Activated B cell treated with CpG ODN at 0.5 μM for 24 hours (primary cell): ENCODE data around the gene PRR18. TPM values are rescaled to one million over a fixed set of nuclear protein-coding genes. Genes with fewer than 3 reads are reported as not detected.
A peak's percentile ranks its signal among the peaks of the same experiment; 100 is the strongest.

Experiments
- ATAC-seq: fragments of 200-7000 bp; cut with Tn5 transposase; one replicate; pipeline ENCODE4 v1.10.0; 2021; ENCODE audit warnings: low read depth, mild to moderate bottlenecking, moderate library complexity
- CTCF ChIA-PET: fragments of 350-600 bp; sonication (Branson Sonifier 250); formaldehyde crosslinking; loops from one replicate; lab custom pipeline; 2021; ENCODE audit warnings: antibody characterized with exemption; lab: Charles Lee
- POLR2A ChIA-PET: fragments of 350-600 bp; sonication (Branson Sonifier 250); formaldehyde crosslinking; loops from one replicate; lab custom pipeline; 2021; ENCODE audit warnings: antibody characterized with exemption; lab: Charles Lee
- DNase-seq: peaks from one replicate; pipeline ENCODE4 v3.0.0; 2022
- H3K27ac Mint-ChIP-seq: one replicate; pipeline ENCODE4 v1.8.0; 2020; ENCODE audit warnings: mixed read lengths
- H3K27me3 Mint-ChIP-seq: one replicate; pipeline ENCODE4 v1.8.0; 2021; ENCODE audit warnings: mixed read lengths
- H3K36me3 Mint-ChIP-seq: one replicate; pipeline ENCODE4 v1.8.0; 2021; ENCODE audit warnings: low read depth, mixed read lengths
- H3K4me1 Mint-ChIP-seq: one replicate; pipeline ENCODE4 v1.8.0; 2021; ENCODE audit warnings: mixed read lengths
- H3K4me3 Mint-ChIP-seq: one replicate; pipeline ENCODE4 v1.8.0; 2020; ENCODE audit warnings: mild to moderate bottlenecking, mixed read lengths
- H3K9me3 Mint-ChIP-seq: one replicate; pipeline ENCODE4 v1.8.0; 2020; ENCODE audit warnings: mixed read lengths
- intact Hi-C: fragments of 100-400 bp; cut with micrococcal nuclease; formaldehyde crosslinking; loops from one replicate; pipeline ENCODE4 v1.15.1; 2024
- total RNA-seq: library from RNA; stranded (reverse); gene quantifications from 2 replicates; pipeline ENCODE4 v1.2.3, GENCODE V29; 2022
- TF ChIP-seq, protein P1 (sequence below): fragments of 200-600 bp; IDR thresholded peaks from one replicate; pipeline ENCODE4 v1.8.0; 2022; ENCODE audit warnings: antibody characterized with exemption, mild to moderate bottlenecking

The PRR18 gene
- total RNA-seq, 1 donor from 2014 or later, result not detected

DNA sequence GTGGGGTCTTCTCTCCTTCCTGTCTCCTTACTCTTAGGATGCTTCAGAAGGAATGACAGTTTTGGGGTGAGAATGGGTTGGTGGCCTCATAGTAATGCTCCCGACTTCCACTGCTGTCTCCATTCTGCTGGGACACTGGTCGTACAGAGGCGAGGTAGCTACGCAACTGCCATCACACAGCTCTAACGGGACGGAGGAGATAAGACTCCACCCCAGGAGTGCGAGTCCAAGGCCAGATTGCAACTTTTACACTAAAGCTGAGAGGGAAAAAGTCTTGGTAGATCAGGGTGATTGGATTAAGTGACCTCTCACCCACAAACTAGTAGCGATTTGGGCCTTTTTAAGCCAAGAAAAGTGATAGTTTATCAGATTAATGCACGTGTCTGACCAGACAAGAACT is 1.8 kb upstream of the PRR18 start:
- Mint-ChIP-seq H3K27me3 (peaks cover 23% of the 10 kb centered on the region), H3K4me1 (peaks cover 8% of the 10 kb centered on the region), H3K9me3 (no peaks in the 10 kb centered on the region), H3K27ac (no peak overlapping the region), H3K36me3 (no peaks in the 10 kb centered on the region), H3K4me3 (no peak overlapping the region)
- DNase-seq (no peak), ATAC-seq (no peak)
- intact Hi-C loops, result no loop called here
- POLR2A ChIA-PET, result interaction anchor here (2.4 kb wide), 1 partner anchor 33 kb away, joined by 8 read pairs; the partner anchor contains the start of gene SFT2D1
- TF ChIP-seq, protein P1, sequence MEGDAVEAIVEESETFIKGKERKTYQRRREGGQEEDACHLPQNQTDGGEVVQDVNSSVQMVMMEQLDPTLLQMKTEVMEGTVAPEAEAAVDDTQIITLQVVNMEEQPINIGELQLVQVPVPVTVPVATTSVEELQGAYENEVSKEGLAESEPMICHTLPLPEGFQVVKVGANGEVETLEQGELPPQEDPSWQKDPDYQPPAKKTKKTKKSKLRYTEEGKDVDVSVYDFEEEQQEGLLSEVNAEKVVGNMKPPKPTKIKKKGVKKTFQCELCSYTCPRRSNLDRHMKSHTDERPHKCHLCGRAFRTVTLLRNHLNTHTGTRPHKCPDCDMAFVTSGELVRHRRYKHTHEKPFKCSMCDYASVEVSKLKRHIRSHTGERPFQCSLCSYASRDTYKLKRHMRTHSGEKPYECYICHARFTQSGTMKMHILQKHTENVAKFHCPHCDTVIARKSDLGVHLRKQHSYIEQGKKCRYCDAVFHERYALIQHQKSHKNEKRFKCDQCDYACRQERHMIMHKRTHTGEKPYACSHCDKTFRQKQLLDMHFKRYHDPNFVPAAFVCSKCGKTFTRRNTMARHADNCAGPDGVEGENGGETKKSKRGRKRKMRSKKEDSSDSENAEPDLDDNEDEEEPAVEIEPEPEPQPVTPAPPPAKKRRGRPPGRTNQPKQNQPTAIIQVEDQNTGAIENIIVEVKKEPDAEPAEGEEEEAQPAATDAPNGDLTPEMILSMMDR, result no peak
- CTCF ChIA-PET, result interaction anchor here (1.8 to 6.7 kb wide), 3 partner anchors 33 to 91 kb away, joined by 8 to 131 read pairs (median 11); no protein-coding TSS in a partner anchor

DNA sequence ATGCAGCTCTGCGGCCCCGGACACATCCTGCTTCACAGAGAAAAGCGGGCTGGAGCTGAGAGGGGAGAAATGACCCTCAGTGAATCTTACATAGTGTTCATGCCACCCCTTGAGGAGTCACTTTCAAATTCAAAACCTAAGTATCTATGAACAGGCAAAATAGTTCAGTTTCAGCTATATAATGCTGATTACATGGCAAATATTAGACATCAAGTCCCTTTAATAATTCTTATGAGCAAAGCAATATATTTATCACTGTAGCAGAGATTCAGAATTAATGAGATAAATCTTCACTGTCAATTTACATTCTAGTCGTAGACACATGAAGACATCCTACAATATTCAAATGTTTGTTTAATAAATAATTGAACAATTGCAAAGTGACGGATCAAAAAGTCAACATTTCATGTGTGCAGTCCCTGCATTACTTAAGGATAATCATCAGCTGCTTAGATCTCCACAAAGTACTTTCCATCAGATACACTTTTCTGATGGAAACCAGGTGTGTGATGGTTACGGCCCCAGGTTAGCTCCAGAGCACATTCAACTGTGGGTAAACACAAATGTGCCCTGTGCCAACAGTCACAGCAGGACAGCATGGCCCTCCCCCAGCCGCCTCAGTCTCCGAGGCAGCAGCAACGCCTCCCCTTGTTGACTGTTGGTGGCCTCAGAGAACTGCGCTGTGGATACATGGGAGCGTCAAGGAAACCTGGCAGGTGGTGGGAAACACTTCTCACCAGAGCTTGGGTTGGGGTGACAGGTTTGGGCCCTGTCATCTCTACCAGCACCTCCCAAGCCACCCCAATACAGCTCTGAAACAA is 787 bp upstream of the PRR18 start:
- no peak overlapping the region for H3K27ac Mint-ChIP-seq
- ChIA-PET POLR2A (interaction anchor here (1.1 to 2.4 kb wide), 2 partner anchors 34 to 56 kb away, joined by 3 to 8 read pairs; partner anchors contain the start of gene SFT2D1), CTCF (interaction anchor here (6.7 kb wide), 1 partner anchor 92 kb away, joined by 131 read pairs; no protein-coding TSS in a partner anchor)
- DNase-seq (no peak), ATAC-seq (no peak)
- peaks cover 23% of the 10 kb centered on the region for H3K27me3 Mint-ChIP-seq
- H3K36me3 Mint-ChIP-seq, result no peaks in the 10 kb centered on the region
- intact Hi-C loops, result loop anchor here (1.0 kb wide), 1 partner anchor 74 kb away; no protein-coding TSS in a partner anchor
- peak overlapping the region; percentile 78 for H3K4me3 Mint-ChIP-seq
- H3K9me3 Mint-ChIP-seq, result no peaks in the 10 kb centered on the region
- TF ChIP-seq, protein P1, result no peak
- H3K4me1 Mint-ChIP-seq, result peaks cover 8% of the 10 kb centered on the region

DNA sequence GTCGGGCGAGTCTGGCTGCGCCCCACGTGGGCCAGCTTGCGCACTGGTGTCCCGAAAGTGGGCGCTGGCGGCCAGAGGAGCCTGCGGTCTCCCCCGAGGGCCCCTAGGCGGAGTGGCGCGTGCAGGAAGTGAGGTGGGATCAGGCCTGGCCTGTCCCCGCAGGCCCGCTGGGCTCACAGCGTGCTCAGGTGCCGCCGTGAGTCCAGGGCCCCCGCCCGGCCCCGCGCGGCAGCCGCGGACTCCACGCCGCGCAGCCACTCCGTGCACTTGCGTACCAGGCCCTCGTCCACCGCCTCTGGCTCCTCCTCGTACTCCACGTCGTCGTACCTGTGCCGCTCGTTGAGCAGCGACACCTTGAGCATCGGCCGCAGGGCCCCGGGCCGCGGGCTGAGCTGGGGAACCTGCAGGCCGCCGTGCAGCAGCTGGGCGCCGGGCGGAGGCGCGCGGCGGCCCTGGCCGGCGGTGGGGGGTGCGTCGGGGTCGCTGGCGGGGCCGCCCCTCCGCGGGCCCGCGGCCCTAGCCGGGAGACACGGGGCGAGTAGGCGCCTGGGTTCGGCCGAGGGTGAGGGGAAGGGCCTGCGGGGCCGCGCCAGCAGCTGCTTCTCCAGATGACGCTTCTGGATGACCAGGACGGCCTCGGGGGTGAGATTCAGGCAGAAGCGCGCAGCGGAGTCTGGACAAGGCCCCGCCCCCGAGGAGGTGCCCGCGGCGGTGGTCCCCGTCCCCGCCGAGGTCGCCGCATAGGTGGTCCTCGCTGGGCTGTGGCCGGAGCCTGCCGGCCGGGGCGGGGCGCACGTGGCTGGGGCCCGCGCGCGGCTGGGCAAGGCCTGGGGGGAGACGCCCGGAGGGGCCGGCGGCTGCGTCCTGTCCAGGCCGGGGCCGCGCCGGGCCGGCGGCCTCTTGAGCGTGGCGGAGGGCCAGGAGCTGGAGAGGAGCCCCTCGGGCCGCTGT is 835 bp downstream of the PRR18 start:
- H3K4me1 Mint-ChIP-seq, result peaks cover 6% of the 10 kb centered on the region
- peaks cover 31% of the 10 kb centered on the region for H3K27me3 Mint-ChIP-seq
- POLR2A ChIA-PET, result no interaction called here
- no peaks in the 10 kb centered on the region for H3K9me3 Mint-ChIP-seq
- TF ChIP-seq, protein P1, result no peak
- ATAC-seq (peak; percentile 35), DNase-seq (peak; percentile 32)
- H3K36me3 Mint-ChIP-seq, result no peaks in the 10 kb centered on the region
- CTCF ChIA-PET, result interaction anchor here (1.3 kb wide), 1 partner anchor 93 kb away, joined by 4 read pairs; no protein-coding TSS in a partner anchor
- H3K4me3 Mint-ChIP-seq, result peak overlapping the region; percentile 67
- intact Hi-C loops, result loop anchor here (1.0 kb wide), 1 partner anchor 76 kb away; no protein-coding TSS in a partner anchor
- H3K27ac Mint-ChIP-seq, result no peak overlapping the region

DNA sequence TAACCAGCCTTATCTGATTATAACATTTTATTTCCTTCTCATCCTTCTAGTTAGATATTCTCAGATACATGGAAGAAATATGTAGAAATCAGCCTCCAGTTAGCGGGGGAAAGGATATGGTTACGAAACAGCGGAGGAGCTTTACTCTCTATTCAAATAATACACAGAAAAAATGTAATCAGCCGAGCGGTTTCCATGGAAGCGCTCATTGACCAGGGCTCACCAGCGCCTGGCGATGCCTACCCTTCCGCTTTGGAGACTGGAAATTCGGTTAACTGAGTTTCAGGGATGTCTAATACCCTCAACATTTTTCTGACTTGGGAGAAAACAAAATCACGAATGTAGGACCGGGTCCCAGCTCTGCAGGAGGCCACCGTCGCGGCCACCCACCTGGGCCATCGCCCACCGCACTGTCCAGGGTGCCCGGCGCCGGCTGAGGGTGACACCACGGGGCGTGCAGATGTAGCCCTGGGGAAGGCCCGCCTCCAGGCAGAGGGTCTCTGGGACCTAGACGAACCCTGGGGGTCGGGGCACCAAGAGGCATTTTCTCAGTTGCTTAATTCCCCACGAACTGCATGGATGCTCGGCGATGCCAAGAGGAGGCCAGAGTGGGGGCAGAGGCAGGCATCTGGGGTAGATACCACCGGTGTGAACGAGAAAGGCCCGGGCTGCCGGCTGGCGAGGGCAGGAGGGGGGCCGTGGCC is 1.7 kb downstream of the PRR18 start:
- Mint-ChIP-seq H3K27me3 (peaks cover 34% of the 10 kb centered on the region), H3K36me3 (no peaks in the 10 kb centered on the region), H3K4me1 (peaks cover 6% of the 10 kb centered on the region), H3K9me3 (no peaks in the 10 kb centered on the region), H3K27ac (no peak overlapping the region), H3K4me3 (peak overlapping the region; percentile 68)
- ChIA-PET CTCF (interaction anchor here (1.3 kb wide), 1 partner anchor 94 kb away, joined by 4 read pairs; no protein-coding TSS in a partner anchor), POLR2A (no interaction called here)
- TF ChIP-seq, protein P1, result no peak
- no peak for ATAC-seq
- no peak for DNase-seq
- intact Hi-C loops, result no loop called here
